Tibial nerve (tissue), 4 donors: ENCODE data around the gene FXYD3.

Experiments used
- CTCF ChIP-seq, 5 experiments: fragments of 200-600 bp in 3 of 5; fragments of 450-650 bp in 2 of 5; sonication (generic) in 3 of 5; IDR thresholded peaks; one replicate each; pipeline ENCODE4 v1.5.1; 2016 to 2019; ENCODE audit warnings: antibody characterized with exemption in 5 of 5, mild to moderate bottlenecking in 3 of 5, moderate library complexity in 2 of 5
- EP300 ChIP-seq, 2 donors: sonication (generic); formaldehyde crosslinking; IDR thresholded peaks; one replicate each; pipeline ENCODE4 v1.6.1; 2017; ENCODE audit warnings: antibody characterized with exemption in 2 of 2, mild to moderate bottlenecking in 1 of 2
- POLR2A ChIP-seq, 2 donors: fragments of 450-650 bp; IDR thresholded peaks; one replicate each; pipeline ENCODE4 v1.6.1; 2017; ENCODE audit warnings: antibody characterized with exemption in 2 of 2, mild to moderate bottlenecking in 2 of 2, moderate library complexity in 2 of 2

GRCh38 chr19:35150445-35150844, 34.8 kb downstream of the FXYD3 start:
- TF ChIP-seq CTCF (IDR thresholded peaks at IDR 0.05) (no peak), POLR2A (IDR thresholded peaks at IDR 0.05) (no peak), EP300 (IDR thresholded peaks at IDR 0.05) (no peak)
